Measurements from ENCODE around the gene TOR1AIP2. TPM values are rescaled to one million over a fixed set of nuclear protein-coding genes. Genes with fewer than 3 reads are reported as not detected.

Gene TOR1AIP2
- total RNA-seq, 1 donor from 2014 or later: 64.2 TPM

DNA sequence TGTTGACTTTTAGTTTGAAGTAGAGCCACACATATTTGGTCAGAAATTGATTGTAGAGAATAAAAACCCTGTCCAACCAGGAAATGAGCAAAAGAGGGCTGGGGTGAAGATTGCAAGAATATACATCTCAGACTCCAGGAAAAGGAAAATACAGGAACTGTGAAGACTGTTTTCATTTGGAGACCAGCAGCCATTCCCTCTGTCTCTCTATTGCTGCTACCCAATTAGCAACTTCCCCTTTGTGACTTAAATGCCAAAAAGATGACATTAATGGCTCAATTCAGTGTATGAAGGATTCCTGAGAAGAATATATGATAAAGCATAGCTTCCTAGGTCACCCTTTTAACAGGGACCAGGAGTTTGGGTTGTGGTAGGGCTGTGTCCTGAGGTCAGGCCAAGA, 45.4 kb upstream of the TOR1AIP2 start:
- Histone ChIP-seq H3K36me3 (ENCODE audit: control insufficient read depth, insufficient read depth, low read length) (peaks cover 1% of the 10 kb centered on the region), H3K4me3 (ENCODE audit: low read depth, low read length) (no peak overlapping the region), H3K27me3 (ENCODE audit: control insufficient read depth, insufficient read depth, low read length) (no peaks in the 10 kb centered on the region)
- FAIRE-seq (no peak), DNase-seq (ENCODE audit: low read depth) (no peak)
- TF ChIP-seq, protein P1, sequence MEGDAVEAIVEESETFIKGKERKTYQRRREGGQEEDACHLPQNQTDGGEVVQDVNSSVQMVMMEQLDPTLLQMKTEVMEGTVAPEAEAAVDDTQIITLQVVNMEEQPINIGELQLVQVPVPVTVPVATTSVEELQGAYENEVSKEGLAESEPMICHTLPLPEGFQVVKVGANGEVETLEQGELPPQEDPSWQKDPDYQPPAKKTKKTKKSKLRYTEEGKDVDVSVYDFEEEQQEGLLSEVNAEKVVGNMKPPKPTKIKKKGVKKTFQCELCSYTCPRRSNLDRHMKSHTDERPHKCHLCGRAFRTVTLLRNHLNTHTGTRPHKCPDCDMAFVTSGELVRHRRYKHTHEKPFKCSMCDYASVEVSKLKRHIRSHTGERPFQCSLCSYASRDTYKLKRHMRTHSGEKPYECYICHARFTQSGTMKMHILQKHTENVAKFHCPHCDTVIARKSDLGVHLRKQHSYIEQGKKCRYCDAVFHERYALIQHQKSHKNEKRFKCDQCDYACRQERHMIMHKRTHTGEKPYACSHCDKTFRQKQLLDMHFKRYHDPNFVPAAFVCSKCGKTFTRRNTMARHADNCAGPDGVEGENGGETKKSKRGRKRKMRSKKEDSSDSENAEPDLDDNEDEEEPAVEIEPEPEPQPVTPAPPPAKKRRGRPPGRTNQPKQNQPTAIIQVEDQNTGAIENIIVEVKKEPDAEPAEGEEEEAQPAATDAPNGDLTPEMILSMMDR (IDR thresholded peaks at IDR 0.05; ENCODE audit: insufficient read depth, low read length, severe bottlenecking): no peak

DNA sequence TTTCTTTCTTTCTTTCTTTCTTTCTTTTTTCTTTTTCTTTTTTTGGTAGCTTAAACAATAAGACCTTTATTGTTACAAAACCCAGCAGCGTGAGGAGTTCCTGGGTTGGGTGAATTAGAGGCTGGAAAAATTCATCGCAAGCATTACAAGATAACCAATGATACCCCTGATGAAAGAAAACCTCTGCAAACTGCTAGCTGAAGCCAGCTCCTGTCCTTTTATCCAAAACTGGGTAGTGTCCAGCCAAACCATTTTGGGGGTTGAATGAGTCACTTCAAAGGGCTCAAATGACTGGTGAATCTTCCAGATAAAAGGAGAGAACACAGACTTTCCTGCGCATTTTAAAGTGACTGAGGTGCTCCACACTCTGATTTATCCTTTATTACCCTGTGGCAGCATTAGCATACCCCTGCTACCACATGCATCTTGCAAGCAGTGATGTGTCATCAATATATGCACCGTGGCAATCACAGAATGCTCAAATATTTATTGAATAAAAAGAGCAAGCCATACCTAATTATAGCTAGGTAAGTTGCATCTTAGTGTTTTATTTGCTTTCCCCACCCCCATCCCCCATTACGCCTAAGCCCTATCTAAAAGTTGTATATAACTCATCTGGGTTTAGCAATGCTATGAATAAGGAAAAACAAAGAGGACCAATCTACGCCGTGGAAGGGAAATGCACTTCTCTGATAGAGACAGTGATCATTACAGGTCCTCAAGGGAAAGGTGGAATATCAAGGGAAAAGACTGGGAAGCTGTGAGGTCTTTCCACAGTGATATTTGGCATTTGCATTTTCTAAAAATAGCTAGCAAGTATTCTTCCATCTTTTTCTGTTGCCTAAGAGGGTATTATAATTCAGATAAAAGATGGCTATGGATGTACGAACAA, 44.6 kb upstream of the TOR1AIP2 start:
- DNase-seq (ENCODE audit: low read depth) (no peak), FAIRE-seq (no peak)
- no peak overlapping the region for H3K4me3 ChIP-seq (ENCODE audit: low read depth, low read length)
- no peaks in the 10 kb centered on the region for H3K27me3 ChIP-seq (ENCODE audit: control insufficient read depth, insufficient read depth, low read length)
- H3K36me3 ChIP-seq (ENCODE audit: control insufficient read depth, insufficient read depth, low read length): peaks cover 4% of the 10 kb centered on the region
- TF ChIP-seq, protein P1 (IDR thresholded peaks at IDR 0.05; ENCODE audit: insufficient read depth, low read length, severe bottlenecking): no peak

DNA sequence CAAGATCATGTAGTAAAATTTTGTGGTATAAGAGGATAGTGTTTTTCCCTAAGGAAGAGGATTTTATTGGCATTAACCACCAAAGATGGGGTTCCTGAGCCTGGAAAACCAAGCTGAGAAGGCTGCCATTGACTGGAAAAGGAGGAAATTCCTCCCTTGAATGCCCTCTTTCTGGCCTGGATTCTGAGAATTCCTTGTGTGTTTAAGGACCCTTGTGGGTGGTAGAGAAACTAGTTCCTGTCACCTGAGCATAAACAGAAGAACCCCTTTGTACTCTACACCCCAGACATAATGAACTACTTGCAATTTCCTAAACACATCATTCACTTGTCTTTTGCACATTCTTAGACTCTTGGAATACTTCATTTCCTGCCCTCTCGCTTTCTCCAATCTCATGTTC, 43.9 kb upstream of the TOR1AIP2 start:
- peaks cover 4% of the 10 kb centered on the region for H3K36me3 ChIP-seq (ENCODE audit: control insufficient read depth, insufficient read depth, low read length)
- DNase-seq (ENCODE audit: low read depth) (no peak), FAIRE-seq (no peak)
- TF ChIP-seq, protein P1 (IDR thresholded peaks at IDR 0.05; ENCODE audit: insufficient read depth, low read length, severe bottlenecking): no peak
- no peaks in the 10 kb centered on the region for H3K27me3 ChIP-seq (ENCODE audit: control insufficient read depth, insufficient read depth, low read length)
- H3K4me3 ChIP-seq (ENCODE audit: low read depth, low read length): no peak overlapping the region

DNA sequence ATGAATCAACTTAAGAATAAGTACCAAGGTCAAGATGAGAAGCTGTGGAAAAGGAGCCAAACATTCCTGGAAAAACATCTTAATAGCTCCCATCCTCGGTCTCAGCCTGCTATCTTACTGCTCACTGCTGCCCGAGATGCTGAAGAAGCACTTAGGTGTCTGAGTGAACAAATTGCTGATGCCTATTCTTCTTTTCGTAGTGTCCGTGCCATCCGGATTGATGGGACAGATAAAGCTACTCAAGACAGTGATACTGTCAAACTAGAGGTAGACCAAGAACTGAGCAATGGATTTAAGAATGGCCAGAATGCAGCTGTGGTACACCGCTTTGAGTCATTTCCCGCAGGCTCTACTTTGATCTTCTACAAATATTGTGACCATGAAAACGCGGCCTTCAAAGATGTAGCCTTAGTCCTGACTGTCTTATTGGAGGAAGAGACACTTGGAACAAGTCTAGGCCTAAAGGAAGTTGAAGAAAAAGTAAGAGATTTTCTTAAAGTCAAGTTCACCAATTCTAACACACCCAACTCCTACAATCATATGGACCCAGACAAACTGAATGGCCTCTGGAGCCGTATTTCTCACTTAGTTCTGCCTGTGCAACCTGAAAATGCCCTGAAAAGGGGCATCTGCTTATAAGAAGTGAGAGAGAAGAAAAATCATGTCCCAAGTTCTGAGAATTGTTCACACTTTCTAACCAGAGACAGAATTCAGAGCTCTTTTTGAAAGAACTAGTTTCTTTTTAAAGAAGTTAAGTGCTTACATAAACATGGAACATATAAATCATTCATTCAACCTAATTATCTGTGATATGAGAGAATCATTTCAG, 40.2 kb upstream of the TOR1AIP2 start:
- Histone ChIP-seq H3K4me3 (ENCODE audit: low read depth, low read length) (no peak overlapping the region), H3K27me3 (ENCODE audit: control insufficient read depth, insufficient read depth, low read length) (no peaks in the 10 kb centered on the region), H3K36me3 (ENCODE audit: control insufficient read depth, insufficient read depth, low read length) (peaks cover 4% of the 10 kb centered on the region)
- TF ChIP-seq, protein P1 (IDR thresholded peaks at IDR 0.05; ENCODE audit: insufficient read depth, low read length, severe bottlenecking): no peak
- FAIRE-seq (no peak), DNase-seq (ENCODE audit: low read depth) (no peak)

DNA sequence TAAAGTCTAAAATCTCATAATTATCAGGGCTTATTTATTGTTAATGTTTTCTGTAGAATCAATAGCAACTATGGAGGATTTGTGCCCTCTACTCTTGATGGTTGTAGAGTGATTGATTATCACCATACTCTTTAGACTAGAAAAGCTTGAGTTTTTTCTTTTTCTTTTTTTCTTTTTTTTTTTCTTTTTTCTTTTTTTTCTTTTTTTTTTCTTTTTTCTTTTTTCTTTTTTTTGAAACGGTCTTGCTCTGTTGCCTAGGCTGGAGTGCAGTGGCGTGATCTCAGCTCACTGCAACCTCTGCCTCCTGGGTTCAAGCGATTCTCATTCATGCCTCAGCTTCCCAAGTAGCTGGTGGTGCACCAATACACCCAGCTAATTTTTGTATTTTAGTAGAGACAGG, 34.2 kb upstream of the TOR1AIP2 start:
- peaks cover 3% of the 10 kb centered on the region for H3K36me3 ChIP-seq (ENCODE audit: control insufficient read depth, insufficient read depth, low read length)
- TF ChIP-seq, protein P1 (IDR thresholded peaks at IDR 0.05; ENCODE audit: insufficient read depth, low read length, severe bottlenecking): no peak
- H3K4me3 ChIP-seq (ENCODE audit: low read depth, low read length): no peak overlapping the region
- no peaks in the 10 kb centered on the region for H3K27me3 ChIP-seq (ENCODE audit: control insufficient read depth, insufficient read depth, low read length)
- no peak for DNase-seq (ENCODE audit: low read depth)
- no peak for FAIRE-seq
